NCI-H2029 (cell line): ENCODE measurements around the gene ACAD8.

Experiments
- DNase-seq: peaks from one replicate; lab custom pipeline; 2025; lab: John Stamatoyannopoulos, UW

ACAD8 gene

GRCh38 chr11:134253188-134253993 lies at the start of gene ACAD8, which contains the start of gene THYN1:
TSS of gene ACAD8 (plus strand) at chr11:134253568. CDS start at chr11:134253601, 33 bp downstream.
TSS of gene THYN1 (minus strand) at chr11:134253352. CDS start at chr11:134252882, 470 bp downstream.
- DNase-seq: peak; percentile 96

DNA sequence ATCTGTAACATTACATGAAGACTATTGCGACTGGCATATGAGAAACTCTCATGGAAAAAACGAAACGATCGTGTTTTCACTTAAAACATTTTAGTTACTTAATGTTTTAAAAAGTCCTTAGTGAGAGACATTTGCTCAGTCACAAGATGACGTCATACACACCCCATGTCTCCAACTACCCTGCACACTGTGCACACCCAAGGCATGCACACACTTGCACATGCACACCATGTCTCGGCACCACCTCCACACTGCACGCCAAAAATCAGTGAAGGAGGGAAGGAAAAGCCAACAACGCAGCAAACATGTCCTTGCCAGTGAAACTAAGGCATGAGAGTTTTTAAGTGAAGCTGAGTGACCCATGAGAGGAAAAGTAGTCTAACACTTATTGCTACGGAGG lies 47.6 kb upstream of the ACAD8 start:
- no peak for DNase-seq

DNA sequence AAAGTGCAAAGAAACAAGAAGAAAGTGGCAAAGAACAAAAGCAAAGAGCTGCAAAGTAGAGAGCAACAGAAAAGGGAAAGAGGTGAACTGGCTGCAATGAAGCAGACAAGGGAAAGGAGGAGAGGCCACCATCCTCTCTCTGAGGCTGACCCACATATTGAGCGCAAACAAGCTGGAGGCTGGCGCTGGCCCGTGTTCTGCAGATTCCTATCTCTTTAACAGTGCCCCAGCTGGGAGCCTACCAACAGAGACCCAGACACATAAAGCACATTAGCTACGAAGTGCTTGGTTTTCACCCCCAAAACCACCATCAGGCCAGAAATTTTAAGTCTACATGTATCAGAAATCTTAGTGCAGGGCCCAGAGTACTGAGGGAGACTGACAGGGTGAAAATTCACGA lies 47.2 kb upstream of the ACAD8 start:
- DNase-seq: no peak

DNA sequence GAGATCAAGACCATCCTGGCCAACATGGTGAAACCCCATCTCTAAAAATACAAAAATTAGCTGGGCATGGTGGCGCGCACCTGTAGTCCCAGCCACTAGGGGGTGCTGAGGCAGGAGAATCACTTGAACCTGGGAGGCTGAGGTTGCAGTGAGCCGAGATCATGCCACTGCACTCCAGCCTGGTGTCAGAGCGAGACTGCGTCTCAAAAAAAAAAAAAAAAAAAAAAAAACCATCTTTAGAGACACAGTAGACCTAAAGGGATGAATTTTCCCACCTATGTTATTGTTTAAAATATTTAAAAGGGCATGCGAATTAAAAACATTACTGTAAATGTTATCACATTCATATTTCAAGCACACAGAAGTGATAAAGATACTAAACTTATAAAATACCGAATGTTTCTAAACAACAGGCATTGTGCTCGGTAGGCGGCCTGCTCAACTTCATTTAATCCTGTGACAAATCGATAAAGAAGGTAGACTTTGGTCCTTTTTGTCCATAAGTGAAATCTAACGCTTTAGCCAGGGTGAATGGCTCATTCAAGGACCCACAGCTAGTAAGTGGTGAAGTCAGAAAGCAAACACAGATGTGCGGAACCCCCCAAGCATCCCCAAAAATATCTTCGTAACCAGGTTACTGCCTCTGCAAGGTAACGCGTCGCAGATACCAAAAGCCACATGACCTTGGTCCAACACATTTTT lies 45.7 kb upstream of the ACAD8 start:
- DNase-seq: no peak

DNA sequence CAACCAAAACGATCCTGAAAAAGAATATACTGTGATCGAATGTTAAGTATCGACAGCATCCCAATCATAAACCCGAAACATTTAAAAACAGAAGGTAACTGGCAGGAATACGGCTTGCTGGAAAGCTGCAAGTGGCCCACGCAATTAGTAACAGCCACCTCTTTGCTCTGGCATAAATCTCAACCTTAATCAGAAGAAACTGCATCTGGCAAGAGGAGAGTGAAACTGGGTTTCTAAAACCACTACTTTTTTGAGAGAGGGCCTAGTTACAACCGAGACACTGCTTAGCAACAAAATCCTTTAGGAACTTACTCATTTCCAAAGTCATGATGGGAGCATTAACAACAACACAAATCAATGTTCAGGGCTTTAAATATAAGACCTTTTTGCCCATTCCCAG lies 37.5 kb upstream of the ACAD8 start:
- no peak for DNase-seq

GRCh38 chr11:134216816-134217215 lies 36.6 kb upstream of the ACAD8 start:
- no peak for DNase-seq

DNA sequence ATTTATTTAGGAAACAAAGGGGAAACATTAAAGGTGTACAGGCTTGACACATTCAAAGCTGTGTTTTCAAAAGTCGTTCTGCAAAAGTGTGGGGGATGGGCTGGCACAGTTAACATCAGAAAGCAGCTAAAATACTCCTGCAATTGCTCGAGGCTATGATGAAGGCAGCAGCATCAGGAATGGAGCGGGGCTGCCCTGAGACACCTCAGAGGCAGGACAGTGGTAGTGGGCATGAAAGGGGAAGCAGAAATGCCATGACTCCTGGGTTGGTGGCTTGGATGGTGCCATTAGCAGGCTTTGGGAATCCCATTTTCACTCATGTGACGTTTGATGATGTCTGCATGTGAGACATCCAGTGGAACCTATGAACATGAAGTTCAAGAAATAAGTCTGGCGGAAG lies 30.2 kb upstream of the ACAD8 start:
- DNase-seq: no peak

GRCh38 chr11:134223836-134224709 lies 29.3 kb upstream of the ACAD8 start, which contains the start of the genes NCAPD3 and VPS26B:
TSS of gene NCAPD3 (minus strand) at chr11:134223967. CDS start at chr11:134223926, 41 bp downstream.
TSS of gene VPS26B (plus strand) at chr11:134224671. CDS start at chr11:134225123, 452 bp downstream.
- peak; percentile 95 for DNase-seq

- peak; percentile 42 for DNase-seq
Observed at GRCh38 chr11:134224710-134225664, 28.4 kb upstream of the ACAD8 start.

- no peak for DNase-seq
Observed at GRCh38 chr11:134226806-134227325, 26.5 kb upstream of the ACAD8 start.

DNA sequence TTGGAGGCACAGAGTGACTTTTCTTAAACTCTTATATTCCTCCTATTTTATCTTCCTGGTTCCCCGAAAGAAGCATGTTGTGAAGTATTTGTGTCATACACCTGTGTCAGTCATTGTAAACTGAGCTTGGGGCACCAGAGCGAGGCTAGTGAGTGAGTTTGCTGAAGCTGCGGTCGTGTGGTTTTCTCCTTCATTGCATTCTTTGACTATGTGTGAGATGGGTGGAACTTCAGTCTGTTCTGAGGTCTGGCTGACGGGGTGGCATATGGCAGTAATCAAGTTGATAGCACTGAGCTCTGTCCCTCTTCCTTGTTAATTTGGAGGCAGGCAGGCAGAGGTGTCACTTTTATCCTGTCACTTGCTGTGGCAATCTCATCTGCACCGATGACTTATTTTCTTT lies 24.7 kb upstream of the ACAD8 start:
- DNase-seq: no peak

DNA sequence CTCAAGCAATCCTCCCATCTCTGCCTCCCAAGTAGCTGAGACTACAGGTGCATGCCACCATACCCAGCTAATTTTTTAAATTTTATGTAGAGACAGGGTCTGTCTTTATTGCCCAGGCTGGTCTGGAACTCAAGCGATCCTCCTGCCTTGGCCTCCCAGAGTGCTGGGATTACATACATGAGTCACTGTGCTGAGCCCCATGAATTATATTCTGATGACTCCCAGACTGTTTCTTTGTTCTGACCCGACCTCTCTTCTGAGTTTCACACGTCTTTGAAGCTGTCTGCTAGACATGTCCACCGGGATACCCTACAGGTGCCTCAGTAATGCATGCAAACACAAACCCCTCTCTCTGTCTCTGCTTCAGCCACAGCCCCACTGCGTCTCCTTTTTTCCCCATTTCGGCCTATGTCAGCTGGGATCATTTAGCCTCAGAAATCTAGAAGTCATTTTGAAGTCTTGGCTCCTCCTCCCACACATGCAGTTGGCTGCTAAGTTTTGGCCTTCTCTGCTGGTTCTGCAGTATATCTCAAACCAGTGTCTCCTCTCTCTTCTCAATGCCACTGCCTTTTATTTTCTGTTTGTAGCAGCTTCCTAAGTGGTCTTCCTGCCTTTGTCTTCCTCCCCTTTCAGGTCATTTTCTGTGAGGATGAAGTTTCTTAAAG lies 24.1 kb upstream of the ACAD8 start:
- DNase-seq: no peak

GRCh38 chr11:134230339-134230738 lies 23.0 kb upstream of the ACAD8 start:
- no peak for DNase-seq

- no peak for DNase-seq
Observed at GRCh38 chr11:134231958-134232659, 21.3 kb upstream of the ACAD8 start.

GRCh38 chr11:134233729-134234179 lies 19.6 kb upstream of the ACAD8 start:
- no peak for DNase-seq

DNA sequence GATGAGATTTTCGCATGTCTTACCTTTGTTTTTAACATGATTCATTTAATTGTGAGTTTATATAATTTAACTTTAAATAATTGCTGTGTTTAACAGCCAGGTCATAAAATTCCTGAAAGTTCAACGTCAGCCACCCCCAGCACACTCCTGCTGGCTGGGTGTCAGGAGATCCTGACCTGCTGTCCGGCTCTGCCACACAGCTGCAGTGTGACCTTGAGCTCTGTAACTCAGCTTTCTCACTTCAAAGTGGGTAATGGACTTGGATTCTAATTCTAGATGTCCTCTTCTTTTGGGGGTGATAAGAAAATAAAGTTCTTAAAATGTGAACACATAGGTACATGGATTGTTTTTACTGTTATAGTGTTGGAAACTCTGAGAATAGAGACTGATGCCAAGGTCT lies 18.0 kb upstream of the ACAD8 start:
- no peak for DNase-seq

DNA sequence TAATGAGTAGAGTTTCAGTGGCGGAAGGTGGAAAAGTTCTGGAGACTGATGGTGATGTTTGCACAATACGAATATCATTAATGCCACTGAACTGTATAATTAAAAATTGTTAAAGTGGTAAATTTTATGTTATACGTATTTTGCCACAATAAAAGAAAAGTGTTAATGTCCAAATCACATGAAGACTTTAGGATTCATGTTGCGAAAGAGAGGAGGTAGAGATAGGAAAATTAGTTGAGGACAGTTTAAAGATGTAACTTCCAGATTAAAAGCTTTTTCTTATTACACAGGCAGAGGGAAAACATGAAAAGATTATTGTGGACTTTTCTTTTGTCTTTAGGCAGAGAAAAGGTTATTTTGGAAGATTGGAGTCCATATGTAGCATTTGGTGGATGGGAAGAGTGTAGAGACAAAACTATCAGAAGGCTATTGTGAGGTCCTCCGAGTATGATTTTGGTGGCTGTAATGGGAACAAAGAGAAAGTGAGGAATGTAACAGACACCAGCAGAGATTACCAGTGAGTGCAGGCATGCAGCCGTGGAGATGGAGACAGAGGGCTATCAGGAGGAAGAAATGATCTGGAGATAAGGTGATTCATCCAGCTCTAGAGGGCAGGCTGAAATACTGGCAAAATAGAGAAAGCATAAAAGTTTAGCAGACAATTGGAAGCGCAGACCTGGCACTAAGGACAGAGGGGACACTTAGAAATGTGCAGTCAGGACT lies 16.4 kb upstream of the ACAD8 start:
- DNase-seq: no peak

- DNase-seq: no peak
Observed at GRCh38 chr11:134237557-134237922, 15.8 kb upstream of the ACAD8 start.

GRCh38 chr11:134238956-134239355 lies 14.4 kb upstream of the ACAD8 start:
- no peak for DNase-seq
